Raji (cell line): ENCODE data around the gene PORCN.

Experiments used
- POLR2A ChIP-seq: IDR thresholded peaks from 2 replicates; pipeline ENCODE4 v1.6.1; 2011; ENCODE audit warnings: low read depth, low read length, control low read depth; ENCODE audit not compliant: insufficient read depth

Gene PORCN

DNA sequence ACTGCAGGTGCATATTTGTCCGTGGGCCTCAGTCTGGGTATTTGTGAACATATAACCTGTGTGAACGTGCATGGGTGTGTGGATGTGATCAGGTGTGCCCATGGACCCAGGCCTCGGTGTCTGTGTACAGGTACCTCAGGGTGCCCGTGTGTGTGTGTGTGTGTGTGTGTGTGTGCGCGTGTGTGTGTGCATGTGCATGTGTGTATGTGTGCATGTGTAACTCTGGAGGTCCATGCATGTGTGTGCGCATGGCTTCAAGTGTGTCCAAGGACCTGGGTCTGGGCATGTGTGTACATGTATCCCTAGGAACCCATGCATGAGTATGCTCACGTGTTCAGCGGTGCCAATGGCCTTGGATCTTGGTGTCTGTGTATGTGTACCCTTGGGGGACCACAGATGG, 17.0 kb upstream of the PORCN start:
- no peak for TF ChIP-seq POLR2A

DNA sequence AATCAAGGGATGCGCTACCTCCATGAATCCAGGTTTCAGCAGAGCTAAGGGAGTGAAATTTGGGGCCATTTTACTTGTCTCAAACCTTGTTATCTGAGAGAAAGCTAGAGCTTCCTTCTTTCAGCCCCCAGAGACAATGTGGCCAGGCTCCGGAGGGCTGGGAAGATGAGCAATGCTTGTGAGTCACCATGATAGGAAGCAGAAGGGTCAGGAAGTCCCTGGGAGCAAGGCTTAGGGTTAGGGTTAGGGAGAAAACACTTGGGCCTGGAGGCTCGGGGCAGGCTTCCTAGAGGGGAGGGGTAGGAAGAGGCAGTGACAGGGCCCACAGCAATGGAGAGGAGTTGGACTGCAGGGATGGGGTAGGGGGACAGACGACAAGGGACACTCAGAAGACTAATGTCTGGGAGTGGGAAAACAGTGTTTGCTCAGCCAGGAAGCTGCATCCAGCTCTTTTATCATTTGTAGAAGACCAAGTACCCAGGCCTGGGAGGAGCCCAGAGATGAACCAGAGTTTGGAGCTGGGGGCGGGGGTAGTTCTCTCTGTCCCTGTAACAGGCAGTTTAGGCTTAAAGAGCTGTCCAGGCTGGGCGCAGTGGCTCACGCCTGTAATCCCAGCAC, 16.4 kb upstream of the PORCN start:
- no peak for TF ChIP-seq POLR2A

DNA sequence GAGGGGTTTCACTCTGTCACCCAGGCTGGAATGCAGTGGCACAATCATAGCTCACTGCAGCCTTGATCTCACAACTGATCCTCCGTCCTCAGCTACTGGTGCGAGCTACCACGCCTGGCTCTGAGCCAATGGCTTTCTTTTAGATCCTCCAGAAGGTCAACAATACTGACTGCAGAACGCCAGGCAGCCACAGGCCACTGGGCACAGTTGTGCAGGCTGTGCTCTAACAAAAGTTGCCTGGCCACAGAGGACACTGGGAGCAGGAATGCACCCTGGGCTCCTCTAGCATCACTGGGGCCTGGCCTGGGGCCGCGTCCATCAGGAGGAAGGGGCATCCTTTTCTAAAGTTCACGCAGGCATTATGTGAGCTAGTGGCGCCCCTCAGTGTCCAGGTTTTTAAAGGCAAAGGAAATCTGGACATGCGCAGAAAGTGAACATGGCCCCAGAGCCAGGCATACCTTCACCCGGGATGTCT, 14.9 kb upstream of the PORCN start:
- no peak for TF ChIP-seq POLR2A

DNA sequence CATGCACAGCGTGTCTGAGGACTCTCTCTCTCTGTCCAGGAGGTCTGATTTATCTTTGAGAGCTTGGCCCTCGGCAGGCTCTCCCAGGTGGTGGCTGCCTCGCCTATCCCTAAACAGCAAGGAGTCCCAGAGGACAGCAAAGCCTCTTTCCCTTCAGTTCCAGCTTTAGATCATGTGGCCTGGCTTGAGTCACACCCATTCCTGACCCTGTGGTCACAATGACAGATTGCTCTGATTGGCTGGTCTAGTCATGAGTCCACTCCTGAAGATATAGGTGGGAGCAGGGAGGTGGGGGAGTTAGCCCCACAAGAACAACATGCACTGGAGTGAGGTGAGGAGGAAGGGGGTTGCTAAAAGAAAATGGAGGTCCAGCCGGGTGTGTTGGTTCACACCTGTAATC, 12.1 kb upstream of the PORCN start:
- TF ChIP-seq POLR2A: no peak

DNA sequence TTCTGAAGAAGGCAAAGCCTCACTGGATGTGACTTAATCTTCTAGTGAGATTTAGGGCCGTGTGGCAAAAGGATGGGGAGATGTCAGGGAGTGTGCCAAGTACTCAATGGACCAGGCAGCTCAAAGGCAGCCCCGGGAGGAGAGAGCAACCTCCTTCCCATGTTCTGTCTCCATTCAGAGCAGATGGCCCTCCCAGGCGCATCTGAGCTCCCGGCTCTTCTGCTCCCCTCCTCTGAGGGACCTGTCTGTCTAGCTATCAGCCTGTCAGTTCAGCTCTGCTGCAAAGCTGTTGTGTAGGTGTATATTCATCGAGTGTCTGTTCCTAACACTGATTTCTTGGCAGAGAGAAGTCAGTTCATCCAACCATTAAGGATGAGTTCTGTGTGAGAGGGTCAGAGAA, 10.9 kb upstream of the PORCN start:
- no peak for TF ChIP-seq POLR2A

DNA sequence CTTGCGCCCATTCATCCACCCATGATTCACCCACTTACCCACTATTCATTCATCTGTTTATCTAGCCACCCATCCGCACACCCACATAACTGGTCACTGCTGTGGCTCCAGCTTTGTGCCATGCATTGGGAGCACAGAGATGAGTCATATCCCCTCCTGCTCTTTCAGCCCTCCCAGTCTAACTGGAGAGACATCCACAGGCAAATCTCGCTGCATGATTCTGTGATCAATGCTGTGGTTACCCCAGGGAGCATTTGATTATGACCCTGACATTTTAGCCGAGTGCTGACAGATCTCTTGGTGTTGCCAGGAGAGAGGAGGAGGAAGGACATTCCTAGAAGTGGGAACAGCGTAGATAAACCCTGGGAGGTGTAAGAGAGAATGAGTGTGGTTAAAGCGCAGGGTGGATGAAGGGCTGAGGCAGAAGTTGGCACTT, 10.4 kb upstream of the PORCN start:
- TF ChIP-seq POLR2A: no peak

DNA sequence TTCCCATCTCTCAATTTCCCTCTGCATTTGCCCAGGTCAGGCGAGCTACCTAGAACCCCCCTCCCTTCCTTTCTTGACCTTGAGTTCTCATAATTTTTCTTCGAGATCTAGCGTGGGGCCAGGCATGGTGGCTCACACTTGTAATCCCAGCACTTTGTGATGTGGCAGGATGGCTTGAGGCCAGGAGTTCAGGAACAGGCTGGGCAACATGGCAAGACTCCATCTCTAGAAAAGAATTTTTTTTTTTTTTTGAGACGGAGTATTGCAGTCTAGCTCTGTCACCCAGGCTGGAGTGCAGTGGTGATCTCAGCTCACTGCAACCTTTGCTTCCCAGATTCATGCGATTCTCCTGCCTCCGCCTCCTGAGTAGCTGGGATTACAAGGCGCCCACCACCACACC, 4.5 kb upstream of the PORCN start:
- TF ChIP-seq POLR2A: no peak

DNA sequence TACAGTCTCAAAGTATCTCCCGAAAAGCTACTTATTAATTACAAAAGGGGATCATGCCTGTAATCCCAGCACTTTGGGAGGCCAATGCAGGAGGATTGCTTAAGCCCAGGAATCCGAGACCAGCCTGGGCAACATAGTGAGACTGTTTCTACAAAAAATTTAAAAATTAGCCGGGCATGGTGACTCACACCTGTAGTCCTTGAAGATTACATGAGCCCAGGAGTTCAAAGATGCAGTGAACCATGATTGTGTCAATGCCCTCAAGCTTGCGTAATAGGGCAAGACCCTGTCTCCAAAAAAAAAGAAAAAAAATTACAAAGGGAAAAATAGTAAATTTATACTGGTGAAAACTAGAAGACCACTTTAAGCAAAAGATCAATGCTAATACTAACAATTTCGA, 3.3 kb upstream of the PORCN start:
- TF ChIP-seq POLR2A: no peak

DNA sequence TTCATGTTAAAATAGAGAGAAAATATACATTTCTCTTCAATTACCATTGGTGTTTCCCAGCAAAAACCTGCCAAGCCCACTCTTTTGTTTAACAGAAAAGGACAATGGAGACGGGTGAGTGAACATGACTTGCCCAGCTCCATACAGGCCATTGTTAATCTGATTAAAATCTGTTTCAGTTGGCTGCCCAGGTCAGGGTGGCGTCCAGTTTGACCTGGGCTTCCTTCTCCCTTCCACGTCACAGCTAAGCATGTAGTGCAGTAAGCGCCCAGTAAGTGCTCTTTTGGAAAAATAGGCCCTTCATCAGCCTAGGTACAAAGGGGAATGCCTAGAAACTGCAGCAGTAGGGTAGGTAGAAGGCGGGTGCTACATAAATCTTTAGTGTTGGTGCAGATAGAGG, 1.5 kb upstream of the PORCN start:
- TF ChIP-seq POLR2A: no peak

DNA sequence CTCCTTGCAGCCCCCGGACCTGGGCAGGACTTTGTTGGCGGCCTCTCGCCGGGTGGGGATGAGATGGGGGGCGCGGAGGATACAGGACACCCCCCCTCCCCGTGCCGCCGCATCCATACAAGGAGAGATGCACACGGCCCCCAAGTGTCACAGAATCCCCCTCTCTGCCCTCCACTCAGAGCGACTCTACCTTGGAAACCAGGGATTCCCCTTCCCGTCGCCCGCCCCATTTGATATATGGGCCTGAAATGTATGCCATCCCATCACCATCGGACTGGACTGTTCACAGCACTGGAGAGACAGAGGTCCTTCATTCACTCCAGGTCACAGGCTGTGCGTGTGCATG, 426 bp downstream of the PORCN start:
- TF ChIP-seq POLR2A: no peak

DNA sequence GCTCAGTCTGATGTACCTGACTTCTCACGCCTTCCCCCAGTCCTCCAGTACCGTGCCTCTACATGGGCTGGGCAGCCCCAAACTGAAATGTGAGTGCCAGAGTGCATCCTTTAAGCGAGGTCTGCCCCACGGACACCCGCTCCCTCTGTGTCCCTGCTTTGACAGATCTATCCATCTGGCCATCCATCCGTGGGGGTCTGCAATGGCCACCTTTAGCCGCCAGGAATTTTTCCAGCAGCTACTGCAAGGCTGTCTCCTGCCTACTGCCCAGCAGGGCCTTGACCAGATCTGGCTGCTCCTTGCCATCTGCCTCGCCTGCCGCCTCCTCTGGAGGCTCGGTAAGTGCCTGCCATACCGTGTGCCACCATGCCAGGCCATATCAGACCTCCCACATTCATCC, 827 bp downstream of the PORCN start:
- no peak for TF ChIP-seq POLR2A

DNA sequence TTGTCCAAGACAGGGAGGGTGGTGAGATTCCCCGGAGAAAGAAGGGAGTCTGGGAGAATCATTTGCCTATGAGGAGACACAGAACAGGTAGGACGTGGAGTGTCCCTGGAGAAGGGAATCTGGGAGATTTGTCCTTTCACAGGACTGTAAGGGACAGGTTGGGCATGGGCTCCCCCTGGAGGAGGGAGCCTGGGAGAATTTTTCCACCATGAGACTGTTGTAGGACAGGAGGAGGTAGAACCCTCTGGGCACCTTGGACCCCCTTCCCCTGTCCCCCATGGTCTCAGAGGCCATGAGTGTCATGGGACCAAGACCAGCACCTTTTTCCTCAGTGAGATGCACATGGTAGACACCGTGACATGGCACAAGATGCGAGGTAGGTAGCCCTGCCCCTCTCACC, 2.8 kb downstream of the PORCN start:
- no peak for TF ChIP-seq POLR2A

DNA sequence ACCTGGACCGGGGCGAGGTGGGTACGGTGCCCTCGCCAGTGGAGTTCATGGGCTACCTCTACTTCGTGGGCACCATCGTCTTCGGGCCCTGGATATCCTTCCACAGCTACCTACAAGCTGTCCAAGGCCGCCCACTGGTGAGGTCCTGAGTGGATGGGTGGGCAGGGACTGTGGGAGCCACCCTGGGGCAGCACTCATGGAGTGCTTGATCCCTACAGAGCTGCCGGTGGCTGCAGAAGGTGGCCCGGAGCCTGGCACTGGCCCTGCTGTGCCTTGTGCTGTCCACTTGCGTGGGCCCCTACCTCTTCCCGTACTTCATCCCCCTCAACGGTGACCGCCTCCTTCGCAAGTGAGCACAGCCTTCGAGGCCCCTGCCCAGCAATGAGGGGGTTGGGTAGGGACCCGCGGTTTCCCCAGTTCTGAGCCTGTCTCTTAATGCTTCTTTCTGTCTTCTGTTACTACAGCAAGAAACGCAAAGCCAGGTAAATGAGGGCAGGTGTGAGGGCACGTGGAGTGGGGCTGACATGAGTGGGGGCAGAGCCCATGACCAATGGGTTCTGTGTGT, 3.7 kb downstream of the PORCN start:
- no peak for TF ChIP-seq POLR2A

DNA sequence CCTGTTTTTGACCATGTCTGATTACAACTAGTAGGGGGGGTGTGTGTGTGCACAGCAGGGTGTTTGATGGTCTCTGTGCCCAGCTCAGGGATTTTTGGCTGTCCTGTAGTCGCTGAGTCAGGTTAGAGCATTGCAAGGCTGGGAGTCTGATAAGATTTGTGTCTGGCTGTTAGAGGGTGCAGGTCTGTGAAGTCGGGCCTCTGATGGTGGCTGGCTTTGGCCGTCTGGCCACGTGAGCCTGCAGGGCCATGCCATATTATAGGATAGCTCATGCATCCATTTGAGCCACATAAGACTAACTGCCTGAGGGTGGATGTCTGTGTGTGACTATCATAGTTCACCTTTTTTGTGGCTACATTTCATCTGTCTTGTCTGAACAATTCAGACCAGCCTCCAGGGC, 4.9 kb downstream of the PORCN start:
- TF ChIP-seq POLR2A: no peak

DNA sequence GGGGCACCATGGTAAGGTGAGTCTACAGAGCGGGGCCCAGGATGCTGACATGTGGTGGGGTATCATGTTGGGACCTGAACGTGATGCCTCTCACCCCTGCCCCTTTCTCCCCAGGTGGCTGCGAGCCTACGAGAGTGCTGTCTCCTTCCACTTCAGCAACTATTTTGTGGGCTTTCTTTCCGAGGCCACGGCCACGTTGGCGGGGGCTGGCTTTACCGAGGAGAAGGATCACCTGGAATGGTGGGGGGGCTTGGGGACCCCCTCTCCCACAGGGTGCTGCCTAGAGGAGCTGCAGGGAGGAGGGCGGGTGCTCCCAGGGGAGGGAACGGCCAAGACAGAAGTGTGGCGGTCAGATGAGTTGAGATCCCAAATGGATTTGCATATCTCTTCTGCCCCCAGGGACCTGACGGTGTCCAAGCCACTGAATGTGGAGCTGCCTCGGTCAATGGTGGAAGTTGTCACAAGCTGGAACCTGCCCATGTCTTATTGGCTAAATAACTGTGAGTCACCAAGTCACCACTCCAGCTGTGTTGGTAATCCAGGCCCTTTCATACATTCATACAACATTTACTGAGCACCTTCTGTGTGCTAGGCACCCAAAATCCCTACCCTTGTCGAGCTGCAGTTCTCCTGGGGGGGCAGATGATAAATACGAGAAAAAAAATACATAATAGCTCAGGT, 5.5 kb downstream of the PORCN start:
- no peak for TF ChIP-seq POLR2A

DNA sequence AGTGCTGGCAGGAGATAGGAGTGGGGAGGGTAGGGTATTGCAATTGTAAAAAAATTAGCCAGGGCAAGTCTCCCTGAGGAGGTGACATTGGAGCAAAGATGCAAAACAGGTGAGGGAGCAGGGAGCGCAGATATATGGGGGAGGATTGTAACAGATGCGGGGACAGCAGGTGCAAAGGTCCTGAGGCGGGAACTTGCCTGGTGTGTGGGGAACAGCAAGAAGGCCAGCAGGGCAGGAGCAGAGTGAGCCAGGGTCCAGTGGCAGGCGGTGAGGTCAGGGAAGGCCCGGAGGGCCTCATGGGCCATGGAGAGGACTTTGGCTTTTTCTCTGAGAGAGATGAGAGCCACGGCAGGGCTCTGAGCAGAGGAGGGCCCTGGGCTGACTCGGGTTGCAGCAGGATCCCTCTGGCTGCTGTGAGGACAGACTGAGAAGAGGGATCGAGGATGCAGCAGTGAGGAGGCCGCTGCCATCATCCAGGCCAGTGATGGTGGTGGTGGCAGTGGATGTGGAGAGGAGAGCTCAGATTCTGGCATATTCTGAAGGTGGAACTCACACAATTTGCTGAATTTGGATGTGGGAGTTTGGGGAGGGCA, 6.2 kb downstream of the PORCN start:
- no peak for TF ChIP-seq POLR2A
